SK-N-SH treated with all-trans-retinoic acid at 6 μM for 48 hours (cell line): ENCODE results near the gene INHBB.
A peak's percentile ranks its signal among the peaks of the same experiment; 100 is the strongest.

Experiments
- ATAC-seq: fragments of 200-7000 bp; cut with Tn5 transposase; 3 replicates; pipeline ENCODE4 v1.9.1; 2020; ENCODE audit warnings: mild to moderate bottlenecking, moderate library complexity
- ARNTL ChIP-seq: fragments of 450-650 bp; formaldehyde crosslinking; IDR thresholded peaks from 2 replicates; pipeline ENCODE4 v1.5.0; 2020; ENCODE audit warnings: low read depth, mild to moderate bottlenecking, moderate library complexity, borderline replicate concordance
- BACH2 ChIP-seq: fragments of 250-450 bp; sonication (Bioruptor Pico); IDR thresholded peaks from 2 replicates; pipeline ENCODE4 v1.9.0; 2021; ENCODE audit warnings: mild to moderate bottlenecking, borderline replicate concordance
- CSDC2 ChIP-seq: fragments of 250-450 bp; sonication (Bioruptor Pico); IDR thresholded peaks from 2 replicates; pipeline ENCODE4 v1.5.0; 2020; ENCODE audit warnings: mild to moderate bottlenecking, moderate library complexity
- CSRNP3 ChIP-seq: fragments of 250-450 bp; sonication (Bioruptor Pico); IDR thresholded peaks from 2 replicates; pipeline ENCODE4 v1.5.1; 2021; ENCODE audit warnings: mild to moderate bottlenecking, moderate library complexity
- ESRRG ChIP-seq: fragments of 250-450 bp; sonication (Bioruptor Pico); IDR thresholded peaks from 2 replicates; pipeline ENCODE4 v1.6.1; 2021; ENCODE audit warnings: mild to moderate bottlenecking
- GLIS3 ChIP-seq: fragments of 250-450 bp; sonication (Bioruptor Pico); IDR thresholded peaks from 2 replicates; pipeline ENCODE4 v1.5.0; 2020; ENCODE audit warnings: mild to moderate bottlenecking, moderate library complexity
- ISL1 ChIP-seq: fragments of 250-450 bp; sonication (Bioruptor Pico); IDR thresholded peaks from 2 replicates; pipeline ENCODE4 v2.1.2; 2022; ENCODE audit warnings: mild to moderate bottlenecking, moderate library complexity
- OSR1 ChIP-seq: fragments of 250-450 bp; sonication (Bioruptor Pico); IDR thresholded peaks from 2 replicates; pipeline ENCODE4 v1.8.0; 2022; ENCODE audit warnings: moderate library complexity, mild to moderate bottlenecking, inconsistent platforms
- PATZ1 ChIP-seq: fragments of 250-450 bp; sonication (Bioruptor Pico); IDR thresholded peaks from 2 replicates; pipeline ENCODE4 v1.8.0; 2020; ENCODE audit warnings: mild to moderate bottlenecking, moderate library complexity, borderline replicate concordance
- POU6F1 ChIP-seq: fragments of 250-450 bp; sonication (Bioruptor Pico); IDR thresholded peaks from 2 replicates; pipeline ENCODE4 v1.8.0; 2021; ENCODE audit warnings: low read depth, mild to moderate bottlenecking, moderate library complexity, borderline replicate concordance
- PPARA ChIP-seq: fragments of 250-450 bp; sonication (Bioruptor Pico); IDR thresholded peaks from 2 replicates; pipeline ENCODE4 v1.5.0; 2020; ENCODE audit warnings: mild to moderate bottlenecking, borderline replicate concordance
- RARB ChIP-seq: fragments of 250-450 bp; sonication (Bioruptor Pico); IDR thresholded peaks from 2 replicates; pipeline ENCODE4 v1.8.0; 2021; ENCODE audit warnings: mild to moderate bottlenecking, moderate library complexity
- TCF4 ChIP-seq: fragments of 250-450 bp; sonication (Bioruptor Pico); IDR thresholded peaks from 2 replicates; pipeline ENCODE4 v1.8.0; 2021; ENCODE audit warnings: mild to moderate bottlenecking, moderate library complexity, borderline replicate concordance
- TOX ChIP-seq: fragments of 250-450 bp; sonication (Bioruptor Pico); IDR thresholded peaks from 2 replicates; pipeline ENCODE4 v1.8.0; 2021; ENCODE audit warnings: mild to moderate bottlenecking, moderate library complexity, borderline replicate concordance
- TSHZ2 ChIP-seq: fragments of 250-450 bp; sonication (Bioruptor Pico); IDR thresholded peaks from 2 replicates; pipeline ENCODE4 v1.5.0; 2020; ENCODE audit warnings: mild to moderate bottlenecking, moderate library complexity
- ZC3H10 ChIP-seq: fragments of 250-450 bp; sonication (Bioruptor Pico); IDR thresholded peaks from 2 replicates; pipeline ENCODE4 v1.5.1; 2021; ENCODE audit warnings: mild to moderate bottlenecking, moderate library complexity
- ZFP3 ChIP-seq: fragments of 250-450 bp; sonication (Bioruptor Pico); IDR thresholded peaks from 2 replicates; pipeline ENCODE4 v1.5.0; 2020; ENCODE audit warnings: mild to moderate bottlenecking, moderate library complexity
- ZNF565 ChIP-seq: fragments of 450-650 bp; formaldehyde crosslinking; conservative IDR thresholded peaks from 2 replicates; pipeline ENCODE4 v1.5.0; 2020; ENCODE audit warnings: low read depth, mild to moderate bottlenecking, moderate library complexity
- ZNF70 ChIP-seq: fragments of 450-650 bp; formaldehyde crosslinking; IDR thresholded peaks from 2 replicates; pipeline ENCODE4 v1.5.0; 2020; ENCODE audit warnings: mild to moderate bottlenecking, moderate library complexity
- ZNF8 ChIP-seq: fragments of 450-650 bp; formaldehyde crosslinking; IDR thresholded peaks from 2 replicates; pipeline ENCODE4 v1.5.0; 2020; ENCODE audit warnings: mild to moderate bottlenecking, moderate library complexity

Gene INHBB

GRCh38 chr2:120343433-120344105 is 2.4 kb upstream of the INHBB start (continued):
- TF ChIP-seq CSRNP3 (CRISPR knock-in tag) = no peak

- no peak for TF ChIP-seq ZFP3 (CRISPR knock-in tag)
- TF ChIP-seq ESRRG (CRISPR knock-in tag) = no peak
- no peak for TF ChIP-seq BACH2 (CRISPR knock-in tag)
- TF ChIP-seq GLIS3 = no peak
- no peak for TF ChIP-seq TCF4 (CRISPR knock-in tag)
- TF ChIP-seq TSHZ2 (CRISPR knock-in tag) = no peak
- no peak for TF ChIP-seq POU6F1 (CRISPR knock-in tag)
- no peak for TF ChIP-seq ZNF565 (CRISPR knock-in tag)
- no peak for TF ChIP-seq OSR1
- TF ChIP-seq CSDC2 (CRISPR knock-in tag) = no peak
- TF ChIP-seq TOX (CRISPR knock-in tag) = no peak
- ATAC-seq = peak; percentile 6; the same call in 1 of the 3 replicates
These were observed 1.5 kb upstream of the INHBB start for GRCh38 chr2:120344214-120344975.

- no peak for TF ChIP-seq ZNF8 (CRISPR knock-in tag)
- TF ChIP-seq TOX (CRISPR knock-in tag) = no peak
- no peak for TF ChIP-seq TSHZ2 (CRISPR knock-in tag)
- no peak for TF ChIP-seq RARB (CRISPR knock-in tag)
- TF ChIP-seq PATZ1 (CRISPR knock-in tag) = no peak
- no peak for TF ChIP-seq ZFP3 (CRISPR knock-in tag)
- no peak for TF ChIP-seq PPARA (CRISPR knock-in tag)
- TF ChIP-seq ARNTL (CRISPR knock-in tag) = no peak
- TF ChIP-seq ZNF70 (CRISPR knock-in tag) = no peak
- TF ChIP-seq CSDC2 (CRISPR knock-in tag) = no peak
- TF ChIP-seq ZNF565 (CRISPR knock-in tag) = no peak
- TF ChIP-seq ESRRG (CRISPR knock-in tag) = no peak
- no peak for TF ChIP-seq TCF4 (CRISPR knock-in tag)
- no peak for TF ChIP-seq CSRNP3 (CRISPR knock-in tag)
- TF ChIP-seq ISL1 (CRISPR knock-in tag) = no peak
- no peak for TF ChIP-seq OSR1
- no peak for TF ChIP-seq ZC3H10 (CRISPR knock-in tag)
- no peak for TF ChIP-seq GLIS3
- no peak; the same call in 2 of the 3 replicates for ATAC-seq
These were observed 857 bp upstream of the INHBB start for GRCh38 chr2:120344976-120345581.
